Caco-2 (cell line): Measurements from ENCODE around the gene PCNA. TPM values are rescaled to one million over a fixed set of nuclear protein-coding genes. Genes with fewer than 3 reads are reported as not detected.

ENCODE experiments used
- BruUV-seq: library from RNA; stranded (reverse); fragments of 400-500 nt; replicated peaks from 2 replicates; lab custom pipeline; 2021; lab: Mats Ljungman, UMichigan
- CTCF ChIA-PET: fragments of 300-600 bp; sonication (Branson Sonifier 250); formaldehyde crosslinking; loops from one replicate; lab custom pipeline; 2022; ENCODE audit warnings: antibody characterized with exemption; lab: Charles Lee
- POLR2A ChIA-PET: fragments of 300-600 bp; sonication (Branson Sonifier 250); formaldehyde crosslinking; loops from one replicate; lab custom pipeline; 2022; ENCODE audit warnings: antibody characterized with exemption; lab: Charles Lee
- DNase-seq, 2 experiments: peaks; one replicate each; pipeline versions ENCODE4 v3.0.0 to v3.0.0-alpha.2; 2020 to 2022
- H3K27me3 ChIP-seq: replicated peaks from 2 replicates; pipeline ENCODE4 v1.6.0; 2011; ENCODE audit warnings: low read length; ENCODE audit not compliant: control insufficient read depth, insufficient read depth
- H3K36me3 ChIP-seq: 2 replicates; pipeline ENCODE4 v1.5.1; 2011; ENCODE audit warnings: low read length; ENCODE audit not compliant: control insufficient read depth, insufficient read depth
- H3K4me1 ChIP-seq: fragments of 250-450 bp; sonication (Bioruptor Pico); 2 replicates; pipeline ENCODE4 v1.5.1; 2020; ENCODE audit warnings: mild to moderate bottlenecking
- H3K4me3 ChIP-seq: 2 replicates; pipeline ENCODE4 v1.5.1; 2011; ENCODE audit warnings: low read depth, mild to moderate bottlenecking, control low read depth, low read length
- H3K9me3 ChIP-seq: fragments of 250-450 bp; sonication (Bioruptor Pico); 2 replicates; pipeline ENCODE4 v1.5.1; 2020; ENCODE audit warnings: mild to moderate bottlenecking, moderate library complexity
- H3K27ac Mint-ChIP-seq: one replicate; pipeline ENCODE4 v1.8.0; 2022; ENCODE audit warnings: mixed read lengths; ENCODE audit not compliant: unreplicated experiment
- H3K27me3 Mint-ChIP-seq: one replicate; pipeline ENCODE4 v1.8.0; 2022; ENCODE audit warnings: mixed read lengths; ENCODE audit not compliant: insufficient read depth, unreplicated experiment
- H3K36me3 Mint-ChIP-seq: one replicate; pipeline ENCODE4 v1.8.0; 2022; ENCODE audit warnings: mild to moderate bottlenecking, mixed read lengths; ENCODE audit not compliant: insufficient read depth, unreplicated experiment
- H3K4me1 Mint-ChIP-seq: one replicate; pipeline ENCODE4 v1.8.0; 2022; ENCODE audit warnings: low read depth, mixed read lengths; ENCODE audit not compliant: unreplicated experiment
- H3K4me3 Mint-ChIP-seq: one replicate; pipeline ENCODE4 v1.8.0; 2022; ENCODE audit warnings: mild to moderate bottlenecking, moderate library complexity, mixed read lengths; ENCODE audit not compliant: unreplicated experiment
- H3K9me3 Mint-ChIP-seq: one replicate; pipeline ENCODE4 v1.8.0; 2022; ENCODE audit warnings: mixed read lengths; ENCODE audit not compliant: unreplicated experiment
- intact Hi-C: fragments of 100-400 bp; cut with micrococcal nuclease; formaldehyde crosslinking; loops from one replicate; pipeline ENCODE4 v1.10.0; 2022; ENCODE audit not compliant: unreplicated experiment
- total RNA-seq: library from RNA; stranded (reverse); gene quantifications from 2 replicates; pipeline ENCODE4 v1.2.3, GENCODE V29; 2022
- TF ChIP-seq, protein P1 (sequence below), 2 experiments: fragments of 200-600 bp in 1 of 2; IDR thresholded peaks; 1 replicate in 1 of 2; 2 replicates in 1 of 2; pipeline versions ENCODE4 v1.5.1 to v1.8.0; 2011 to 2022; ENCODE audit warnings: antibody characterized with exemption in 1 of 2, control low read depth in 1 of 2, inconsistent platforms in 1 of 2, low read depth in 1 of 2, low read length in 1 of 2, mild to moderate bottlenecking in 1 of 2, moderate library complexity in 1 of 2; ENCODE audit not compliant: insufficient read depth in 1 of 2, severe bottlenecking in 1 of 2, unreplicated experiment in 1 of 2

PCNA gene
- total RNA-seq, 1 experiment from 2014 or later = 258 TPM

DNA sequence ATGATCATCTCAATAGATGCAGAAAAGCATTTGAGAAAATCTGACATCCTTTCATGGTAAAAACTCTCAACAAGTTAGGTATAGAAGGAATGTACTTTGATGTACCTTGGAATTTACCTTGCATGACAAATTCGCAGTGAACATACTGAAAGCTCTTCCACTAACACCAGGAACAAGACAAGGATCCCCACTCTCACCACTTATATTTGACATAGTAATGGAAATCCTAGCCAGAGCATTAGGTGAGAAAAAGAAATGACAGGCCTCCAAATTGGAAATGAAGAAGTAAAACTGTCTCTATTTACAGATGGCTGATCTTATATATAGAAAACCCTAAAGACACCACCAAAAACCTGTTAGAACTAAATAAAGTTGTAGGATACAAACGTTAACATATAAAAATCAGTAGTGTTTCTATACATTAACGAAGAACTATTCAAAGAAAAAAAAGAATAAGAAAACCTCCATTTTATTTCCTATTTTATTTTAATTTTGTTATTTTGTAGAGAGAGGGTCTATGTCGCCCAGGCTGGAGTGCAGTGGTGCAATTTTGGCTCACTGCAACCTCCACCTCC, 26.9 kb downstream of the PCNA start:
- intact Hi-C loops = no loop called here
- Mint-ChIP-seq H3K27me3 (no peaks in the 10 kb centered on the region), H3K36me3 (peaks cover 18% of the 10 kb centered on the region), H3K4me1 (no peaks in the 10 kb centered on the region), H3K4me3 (no peak overlapping the region), H3K9me3 (no peaks in the 10 kb centered on the region), H3K27ac (no peak overlapping the region)
- Histone ChIP-seq H3K27me3 (no peaks in the 10 kb centered on the region), H3K9me3 (no peaks in the 10 kb centered on the region), H3K4me1 (peaks cover 6% of the 10 kb centered on the region; the same call in 1 of the 2 replicates), H3K36me3 (no peaks in the 10 kb centered on the region), H3K4me3 (no peak overlapping the region)
- POLR2A ChIA-PET = no interaction called here
- no peak for DNase-seq
- no TSS peak for BruUV-seq
- TF ChIP-seq, protein P1, sequence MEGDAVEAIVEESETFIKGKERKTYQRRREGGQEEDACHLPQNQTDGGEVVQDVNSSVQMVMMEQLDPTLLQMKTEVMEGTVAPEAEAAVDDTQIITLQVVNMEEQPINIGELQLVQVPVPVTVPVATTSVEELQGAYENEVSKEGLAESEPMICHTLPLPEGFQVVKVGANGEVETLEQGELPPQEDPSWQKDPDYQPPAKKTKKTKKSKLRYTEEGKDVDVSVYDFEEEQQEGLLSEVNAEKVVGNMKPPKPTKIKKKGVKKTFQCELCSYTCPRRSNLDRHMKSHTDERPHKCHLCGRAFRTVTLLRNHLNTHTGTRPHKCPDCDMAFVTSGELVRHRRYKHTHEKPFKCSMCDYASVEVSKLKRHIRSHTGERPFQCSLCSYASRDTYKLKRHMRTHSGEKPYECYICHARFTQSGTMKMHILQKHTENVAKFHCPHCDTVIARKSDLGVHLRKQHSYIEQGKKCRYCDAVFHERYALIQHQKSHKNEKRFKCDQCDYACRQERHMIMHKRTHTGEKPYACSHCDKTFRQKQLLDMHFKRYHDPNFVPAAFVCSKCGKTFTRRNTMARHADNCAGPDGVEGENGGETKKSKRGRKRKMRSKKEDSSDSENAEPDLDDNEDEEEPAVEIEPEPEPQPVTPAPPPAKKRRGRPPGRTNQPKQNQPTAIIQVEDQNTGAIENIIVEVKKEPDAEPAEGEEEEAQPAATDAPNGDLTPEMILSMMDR (IDR thresholded peaks at IDR 0.05; ENCODE audit: insufficient read depth in 1 of 2, low read depth in 1 of 2, low read length in 1 of 2, severe bottlenecking in 1 of 2, unreplicated experiment in 1 of 2) = no peak
- CTCF ChIA-PET = no interaction called here

DNA sequence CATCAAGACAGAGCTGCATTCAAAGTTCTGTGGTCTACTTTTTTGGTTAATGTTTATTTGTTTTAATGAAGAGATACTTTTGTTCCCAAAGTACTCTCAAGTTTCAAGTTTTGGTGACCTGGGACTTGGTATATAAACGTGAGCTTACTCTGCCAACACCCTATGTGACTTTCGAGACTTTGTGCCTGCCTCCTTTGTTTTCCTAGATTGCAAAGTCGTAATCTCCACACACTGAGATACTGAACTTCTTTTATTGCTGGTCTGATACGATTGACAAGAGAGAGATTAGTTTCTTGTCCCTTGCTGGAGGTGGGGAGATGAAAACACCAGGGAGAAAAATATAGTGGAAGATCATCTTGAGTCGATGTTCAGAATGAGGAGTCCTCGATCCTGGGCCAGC, 27.9 kb downstream of the PCNA start:
- Mint-ChIP-seq H3K36me3 (peaks cover 15% of the 10 kb centered on the region), H3K27me3 (no peaks in the 10 kb centered on the region), H3K4me1 (no peaks in the 10 kb centered on the region), H3K4me3 (no peak overlapping the region), H3K9me3 (no peaks in the 10 kb centered on the region), H3K27ac (no peak overlapping the region)
- BruUV-seq = no TSS peak
- H3K27me3 ChIP-seq = no peaks in the 10 kb centered on the region
- no peak overlapping the region for H3K4me3 ChIP-seq
- DNase-seq = peak in 1 of 2 experiments; percentile 9
- H3K9me3 ChIP-seq = no peaks in the 10 kb centered on the region
- ChIA-PET CTCF (interaction anchor here (0.7 kb wide), 1 partner anchor 264 kb away, joined by 3 read pairs; no protein-coding TSS in a partner anchor), POLR2A (no interaction called here)
- no peaks in the 10 kb centered on the region for H3K36me3 ChIP-seq
- intact Hi-C loops = no loop called here
- TF ChIP-seq, protein P1 (IDR thresholded peaks at IDR 0.05; ENCODE audit: insufficient read depth in 1 of 2, low read depth in 1 of 2, low read length in 1 of 2, severe bottlenecking in 1 of 2, unreplicated experiment in 1 of 2) = no peak
- peaks cover 6% of the 10 kb centered on the region; the same call in 1 of the 2 replicates for H3K4me1 ChIP-seq

DNA sequence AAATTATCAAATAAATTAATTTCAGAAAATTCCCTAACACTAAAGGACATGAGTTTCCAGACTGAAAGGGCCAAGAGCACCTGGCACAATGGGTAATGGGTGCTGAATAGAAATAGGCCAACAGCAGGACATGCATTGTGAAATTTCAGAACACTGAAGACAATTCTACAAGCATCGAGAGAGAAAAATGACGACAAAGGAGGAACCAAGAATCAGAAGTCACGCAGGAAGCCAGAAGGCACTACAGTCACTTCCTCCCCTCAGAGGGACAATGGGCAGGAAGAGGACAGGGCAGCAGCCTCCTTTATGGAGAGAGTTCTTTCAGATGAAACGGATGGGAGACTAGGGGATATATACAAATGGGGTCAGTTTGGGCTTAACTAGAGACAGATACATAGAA, 29.6 kb downstream of the PCNA start:
- Mint-ChIP-seq H3K9me3 (no peaks in the 10 kb centered on the region), H3K4me3 (no peak overlapping the region), H3K27ac (no peak overlapping the region), H3K4me1 (no peaks in the 10 kb centered on the region), H3K27me3 (no peaks in the 10 kb centered on the region), H3K36me3 (peaks cover 7% of the 10 kb centered on the region)
- Histone ChIP-seq H3K36me3 (no peaks in the 10 kb centered on the region), H3K4me1 (peaks cover 6% of the 10 kb centered on the region; the same call in 1 of the 2 replicates), H3K4me3 (no peak overlapping the region), H3K9me3 (no peaks in the 10 kb centered on the region), H3K27me3 (no peaks in the 10 kb centered on the region)
- CTCF ChIA-PET = no interaction called here
- intact Hi-C loops = no loop called here
- no peak for DNase-seq
- TF ChIP-seq, protein P1 (IDR thresholded peaks at IDR 0.05; ENCODE audit: insufficient read depth in 1 of 2, low read depth in 1 of 2, low read length in 1 of 2, severe bottlenecking in 1 of 2, unreplicated experiment in 1 of 2) = no peak
- POLR2A ChIA-PET = no interaction called here
- no TSS peak for BruUV-seq
